Measurements from ENCODE around the gene BAMBI. TPM values are rescaled to one million over a fixed set of nuclear protein-coding genes. Genes with fewer than 3 reads are reported as not detected.

BAMBI gene
- total RNA-seq, 1 experiment from 2014 or later = 3.3 TPM

GRCh38 chr10:28669227-28670173, 7.8 kb upstream of the BAMBI start:
- Histone ChIP-seq H4K20me1 (ENCODE audit: insufficient read depth) (no peaks in the 10 kb centered on the region), H3K4me2 (peak overlapping the region; percentile 60), H3K4me1 (replicated peaks; ENCODE audit: insufficient read depth) (no peaks in the 10 kb centered on the region), H2AFZ (no peak overlapping the region), H3F3A (ENCODE audit: insufficient read depth, low read depth) (peaks cover 3% of the 10 kb centered on the region; the same call in 1 of the 2 replicates), H3K27ac (no peak overlapping the region), H3K27me3 (ENCODE audit: insufficient read depth, low read depth) (no peaks in the 10 kb centered on the region), H3K4me3 (peak overlapping the region; percentile 36; the same call in 1 of the 2 replicates), H3K9me2 (ENCODE audit: insufficient read depth) (no peaks in the 10 kb centered on the region), H3K36me3 (ENCODE audit: low read depth) (no peaks in the 10 kb centered on the region), H3K79me2 (ENCODE audit: low read depth) (no peaks in the 10 kb centered on the region), H3K9me3 (ENCODE audit: insufficient read depth, low read depth) (no peaks in the 10 kb centered on the region)
- POLR2A ChIA-PET (ENCODE audit: unreplicated experiment) = no interaction called here
- no TSS peak for BruUV-seq (replicated peaks)
- intact Hi-C loops (cut with micrococcal nuclease; ENCODE audit: unreplicated experiment) = loop anchor here (5.0 to 10.0 kb wide), 2 partner anchors 145 to 473 kb away; no protein-coding TSS in a partner anchor
- TF ChIP-seq CTCF (conservative IDR thresholded peaks at IDR 0.05) (no peak), EZH2 (IDR thresholded peaks at IDR 0.05; ENCODE audit: low read depth) (no peak)
- DNase-seq = no peak
- CTCF ChIA-PET = interaction anchor here (0.6 kb wide), 1 partner anchor 322 kb away, joined by 3 read pairs; no protein-coding TSS in a partner anchor

DNA sequence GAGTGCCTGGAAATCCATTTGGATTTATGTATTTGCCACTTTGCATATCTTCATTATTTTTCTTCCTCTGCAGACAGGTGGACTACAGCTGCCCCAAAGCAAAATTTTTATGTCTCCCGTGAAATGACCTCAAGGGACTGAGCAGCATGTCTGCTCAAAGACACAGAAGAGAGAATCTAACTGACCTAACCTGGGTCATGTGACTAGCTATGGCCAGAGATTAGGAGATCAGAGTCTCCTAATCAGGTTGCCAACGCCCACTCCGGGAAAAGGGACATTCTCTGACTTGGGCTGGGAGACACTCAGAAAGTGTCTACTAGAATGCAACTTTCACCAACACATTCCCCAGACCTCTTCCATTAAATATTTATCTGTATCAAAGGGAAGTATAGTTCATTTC, 2.5 kb upstream of the BAMBI start:
- intact Hi-C loops (cut with micrococcal nuclease; ENCODE audit: unreplicated experiment) = loop anchor here (5.0 to 10.0 kb wide), 3 partner anchors 140 to 388 kb away; no protein-coding TSS in a partner anchor

More for the DNA sequence above, 2.5 kb upstream of the BAMBI start:
- Histone ChIP-seq H3K4me3 (no peak overlapping the region), H3K4me2 (no peak overlapping the region), H3K4me1 (replicated peaks; ENCODE audit: insufficient read depth) (no peaks in the 10 kb centered on the region), H3F3A (ENCODE audit: insufficient read depth, low read depth) (no peaks in the 10 kb centered on the region), H3K9me2 (ENCODE audit: insufficient read depth) (no peaks in the 10 kb centered on the region), H3K27me3 (ENCODE audit: insufficient read depth, low read depth) (no peaks in the 10 kb centered on the region), H4K20me1 (ENCODE audit: insufficient read depth) (no peaks in the 10 kb centered on the region), H3K36me3 (ENCODE audit: low read depth) (no peaks in the 10 kb centered on the region), H3K9me3 (ENCODE audit: insufficient read depth, low read depth) (no peaks in the 10 kb centered on the region), H2AFZ (no peak overlapping the region), H3K27ac (no peak overlapping the region), H3K79me2 (ENCODE audit: low read depth) (peaks cover 14% of the 10 kb centered on the region)
- BruUV-seq (replicated peaks) = no TSS peak
- CTCF ChIA-PET = no interaction called here
- POLR2A ChIA-PET (ENCODE audit: unreplicated experiment) = no interaction called here
- DNase-seq = no peak
- TF ChIP-seq EZH2 (IDR thresholded peaks at IDR 0.05; ENCODE audit: low read depth) (no peak), CTCF (conservative IDR thresholded peaks at IDR 0.05) (no peak)

Data from PC-9 (cell line).